ENCODE measurements around the gene ZNF358.
A peak's percentile ranks its signal among the peaks of the same experiment; 100 is the strongest.
"Not testable (repeated sequence)": the region's sequence is repeated elsewhere in the genome, so short reads cannot be mapped to it uniquely, and the experiment has no call there.

The ZNF358 gene

DNA sequence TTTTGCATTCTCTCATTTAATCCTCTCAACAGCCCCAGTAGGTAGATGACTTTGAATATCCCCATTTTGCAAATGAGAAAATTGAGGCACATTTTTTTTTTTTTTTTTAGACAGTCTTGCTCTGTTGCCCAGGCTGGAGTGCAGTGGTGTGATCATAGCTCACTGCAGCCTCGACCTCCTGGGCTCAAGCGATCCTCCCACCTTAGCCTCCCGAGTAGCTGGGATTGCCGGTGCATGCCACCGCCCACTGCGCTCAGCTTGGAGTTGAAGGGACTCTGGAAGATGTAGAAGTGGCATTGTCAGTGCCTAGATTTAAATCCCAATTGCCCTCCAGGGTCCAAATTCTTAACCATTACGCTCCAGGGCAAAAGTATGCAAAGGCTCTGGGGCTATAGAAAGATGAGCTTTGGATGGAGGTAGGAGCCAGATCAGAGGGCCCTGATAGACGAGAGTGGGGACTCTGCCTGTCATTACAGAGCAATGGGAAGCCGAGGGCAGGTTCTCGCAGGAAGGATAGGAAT, 5.7 kb downstream of the ZNF358 start:
- no peak for DNase-seq

DNA sequence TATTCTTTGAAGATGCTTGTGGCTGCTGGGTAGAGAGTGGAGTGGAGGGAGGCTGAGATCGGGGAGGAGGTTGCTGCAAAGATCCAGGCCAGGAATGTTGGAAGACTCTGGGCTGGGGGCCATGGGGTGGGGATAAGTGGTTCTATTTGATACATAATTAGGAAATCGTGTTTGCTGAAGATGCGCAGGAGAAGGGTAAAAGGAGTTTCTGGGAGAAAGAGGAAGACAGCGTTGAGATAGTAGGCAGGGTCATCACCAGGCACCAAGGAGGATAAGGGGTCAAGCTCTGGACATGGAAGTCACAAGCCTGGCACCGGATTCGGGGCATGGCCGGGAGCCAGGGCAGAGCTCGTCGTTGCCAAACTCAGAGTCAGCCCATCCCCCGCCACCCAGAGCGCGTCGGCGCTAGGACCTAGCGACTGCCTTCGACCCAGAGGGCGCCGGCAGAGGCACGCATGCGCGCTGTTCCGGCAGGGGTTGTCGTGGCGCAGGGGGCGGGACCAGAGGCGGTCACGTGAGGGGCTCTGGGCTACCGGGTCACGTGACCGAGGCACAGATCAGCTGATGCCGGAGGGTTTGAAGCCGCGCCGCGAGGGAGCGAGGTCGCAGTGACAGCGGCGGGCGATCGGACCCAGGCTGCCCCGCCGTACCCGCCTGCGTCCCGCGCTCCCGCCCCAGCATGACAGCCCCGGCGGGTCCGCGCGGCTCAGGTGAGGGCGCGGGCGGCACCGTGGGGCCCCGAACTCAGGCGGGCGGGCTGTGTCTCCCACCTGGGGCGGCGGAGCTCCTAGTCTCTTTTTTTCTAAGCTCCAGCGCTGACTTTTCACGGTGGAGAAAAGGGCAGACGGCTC, 6.4 kb downstream of the ZNF358 start, which contains the start of gene MCOLN1:
Gene MCOLN1 (plus strand): TSS at position 553 of the 851 bp plus-strand sequence. CDS start 127 bp downstream, at position 680.
- DNase-seq: peak; percentile 97

GRCh38 chr19:7522923-7523667, 7.2 kb downstream of the ZNF358 start:
- no peak for DNase-seq

DNA sequence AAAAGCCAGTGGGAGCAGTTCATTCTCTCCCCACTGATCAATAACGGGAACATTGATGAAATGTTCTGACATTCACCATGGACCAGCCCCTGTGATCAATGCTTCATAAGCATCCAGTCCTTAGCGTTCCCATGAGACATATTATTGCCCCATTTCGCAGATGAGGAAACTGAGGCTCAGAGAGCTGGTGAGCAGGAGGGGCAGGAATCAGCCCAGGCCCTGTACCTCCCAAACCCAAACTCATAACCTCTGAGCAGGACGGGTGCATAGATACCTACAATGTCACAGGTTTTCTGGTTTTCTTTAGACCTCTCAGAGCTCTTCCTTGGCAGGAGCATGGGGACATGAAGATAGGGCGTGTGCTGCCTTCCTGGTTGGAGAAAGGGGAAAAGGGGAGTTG, 8.6 kb downstream of the ZNF358 start:
- no peak for DNase-seq

DNA sequence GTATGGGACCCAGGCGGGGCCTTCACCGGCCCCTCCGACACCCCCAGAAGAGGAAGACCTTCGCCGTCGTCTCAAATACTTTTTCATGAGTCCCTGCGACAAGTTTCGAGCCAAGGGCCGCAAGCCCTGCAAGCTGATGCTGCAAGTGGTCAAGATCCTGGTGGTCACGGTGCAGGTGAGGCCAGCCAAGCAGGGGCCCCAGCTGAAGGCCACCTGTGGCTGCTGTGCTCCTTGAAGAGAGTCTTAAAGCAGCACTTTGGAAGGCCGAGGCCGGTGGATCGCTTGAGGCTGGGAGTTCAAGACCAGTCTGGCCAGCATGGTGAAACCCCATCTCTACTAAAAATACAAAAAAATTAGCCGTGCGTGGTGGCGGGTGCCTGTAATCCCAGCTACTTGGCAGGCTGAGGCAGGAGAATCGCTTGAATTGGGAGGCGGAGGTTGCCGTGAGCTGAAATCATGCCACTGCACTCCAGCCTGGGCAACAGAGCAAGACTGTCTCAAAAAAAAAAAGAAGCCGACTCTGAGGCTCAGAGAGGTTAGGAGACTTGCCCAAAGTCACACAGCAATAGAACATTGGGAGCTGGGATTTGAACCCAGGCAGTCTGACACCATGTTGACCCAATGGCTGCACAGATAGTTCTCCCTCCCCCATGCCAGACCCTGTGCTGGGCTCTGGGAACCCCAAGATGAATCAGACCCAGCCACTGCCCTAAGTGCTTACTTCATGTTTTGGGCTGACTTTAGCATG, 9.3 kb downstream of the ZNF358 start:
- DNase-seq: no peak

DNA sequence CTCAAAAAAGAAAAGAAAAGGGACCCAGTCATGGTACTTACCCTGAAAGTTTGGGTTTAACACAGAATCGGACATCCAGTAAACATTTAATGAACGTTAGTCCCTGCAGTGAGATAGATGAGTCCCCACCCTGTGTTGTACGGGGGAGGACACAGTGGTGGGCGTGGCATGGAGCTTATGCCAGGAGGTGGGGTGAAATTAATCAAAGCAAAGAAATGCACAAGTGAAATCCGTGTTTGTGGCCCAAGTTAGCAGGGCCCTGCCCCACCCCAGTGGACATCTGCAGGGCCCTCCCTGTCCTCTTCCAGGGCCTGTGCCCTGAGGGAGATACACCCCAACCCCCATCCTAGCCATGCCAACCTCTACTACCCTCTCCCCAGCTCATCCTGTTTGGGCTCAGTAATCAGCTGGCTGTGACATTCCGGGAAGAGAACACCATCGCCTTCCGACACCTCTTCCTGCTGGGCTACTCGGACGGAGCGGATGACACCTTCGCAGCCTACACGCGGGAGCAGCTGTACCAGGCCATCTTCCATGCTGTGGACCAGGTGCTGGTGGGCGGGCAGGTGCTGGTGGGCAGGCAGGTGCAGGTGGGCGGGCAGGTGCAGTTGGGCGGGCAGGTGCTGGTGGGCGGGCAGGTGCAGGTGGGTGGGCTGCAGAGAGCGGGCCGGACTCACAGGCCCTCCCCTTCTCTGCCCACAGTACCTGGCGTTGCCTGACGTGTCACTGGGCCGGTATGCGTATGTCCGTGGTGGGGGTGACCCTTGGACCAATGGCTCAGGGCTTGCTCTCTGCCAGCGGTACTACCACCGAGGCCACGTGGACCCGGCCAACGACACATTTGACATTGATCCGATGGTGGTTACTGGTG, 10.4 kb downstream of the ZNF358 start:
- no peak for DNase-seq

DNA sequence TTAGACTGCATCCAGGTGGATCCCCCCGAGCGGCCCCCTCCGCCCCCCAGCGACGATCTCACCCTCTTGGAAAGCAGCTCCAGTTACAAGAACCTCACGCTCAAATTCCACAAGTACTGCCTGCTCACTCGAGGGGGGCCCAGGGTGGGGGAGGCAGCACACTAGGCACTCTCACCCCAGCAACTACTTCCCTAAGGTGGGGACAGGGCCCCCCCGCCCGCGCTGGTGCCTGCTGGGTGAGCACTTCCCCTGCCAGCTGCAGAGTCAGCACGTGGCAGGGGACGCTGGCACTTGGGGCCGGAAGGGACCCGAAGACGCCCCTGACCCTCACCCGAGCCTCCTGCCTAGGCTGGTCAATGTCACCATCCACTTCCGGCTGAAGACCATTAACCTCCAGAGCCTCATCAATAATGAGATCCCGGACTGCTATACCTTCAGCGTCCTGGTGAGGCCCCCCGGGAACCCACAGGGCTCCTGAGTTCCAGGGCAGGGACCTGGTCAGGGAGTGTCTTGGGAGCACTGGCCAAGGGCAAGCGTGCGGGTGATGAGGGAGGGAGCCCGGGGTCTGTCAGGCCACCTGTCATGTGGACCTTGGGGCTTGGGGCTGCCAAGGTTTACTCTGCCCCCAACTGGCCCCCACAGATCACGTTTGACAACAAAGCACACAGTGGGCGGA, 11.8 kb downstream of the ZNF358 start:
- DNase-seq: no peak

DNA sequence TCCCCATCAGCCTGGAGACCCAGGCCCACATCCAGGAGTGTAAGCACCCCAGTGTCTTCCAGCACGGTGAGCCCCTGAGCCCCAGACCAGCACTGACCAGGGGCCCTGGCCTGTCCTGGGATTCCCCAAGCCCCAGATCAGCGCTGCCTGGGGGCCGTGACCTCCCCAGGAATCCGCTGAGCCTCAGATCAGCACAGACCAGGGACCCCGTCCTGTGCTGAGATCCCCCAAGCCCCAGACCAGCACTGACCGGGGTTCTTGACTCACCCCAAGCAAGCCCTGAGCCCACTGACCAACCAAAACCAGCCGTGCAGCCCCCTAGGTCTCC, 12.3 kb downstream of the ZNF358 start:
- DNase-seq: no peak

- DNase-seq: no peak
These were observed 12.8 kb downstream of the ZNF358 start for GRCh38 chr19:7528522-7529245.

- DNase-seq: no peak
These were observed 13.3 kb downstream of the ZNF358 start for GRCh38 chr19:7529246-7529600.

- no peak for DNase-seq
These were observed 13.9 kb downstream of the ZNF358 start for GRCh38 chr19:7529610-7530490.

DNA sequence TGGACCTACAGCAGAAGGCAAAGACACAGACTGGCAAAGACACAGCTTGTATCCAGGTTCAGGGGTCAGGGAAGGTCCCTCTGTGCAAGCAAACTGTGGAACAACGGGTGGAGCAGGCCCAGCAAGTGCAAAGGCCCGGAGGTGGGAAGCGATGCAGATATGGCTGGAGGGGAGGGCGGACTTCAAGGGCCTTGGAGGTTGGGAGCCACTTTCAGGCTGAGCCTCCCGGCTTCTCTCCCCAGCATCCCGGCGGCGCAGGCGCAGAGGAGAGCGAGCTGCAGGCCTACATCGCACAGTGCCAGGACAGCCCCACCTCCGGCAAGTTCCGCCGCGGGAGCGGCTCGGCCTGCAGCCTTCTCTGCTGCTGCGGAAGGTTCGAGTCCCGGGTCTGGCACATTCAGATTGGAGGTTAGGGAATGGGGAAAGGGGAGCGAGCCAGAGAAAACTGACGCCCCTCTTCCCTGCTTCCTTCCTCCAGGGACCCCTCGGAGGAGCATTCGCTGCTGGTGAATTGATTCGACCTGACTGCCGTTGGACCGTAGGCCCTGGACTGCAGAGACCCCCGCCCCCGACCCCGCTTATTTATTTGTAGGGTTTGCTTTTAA, 17.5 kb downstream of the ZNF358 start:
- DNase-seq: no peak

DNA sequence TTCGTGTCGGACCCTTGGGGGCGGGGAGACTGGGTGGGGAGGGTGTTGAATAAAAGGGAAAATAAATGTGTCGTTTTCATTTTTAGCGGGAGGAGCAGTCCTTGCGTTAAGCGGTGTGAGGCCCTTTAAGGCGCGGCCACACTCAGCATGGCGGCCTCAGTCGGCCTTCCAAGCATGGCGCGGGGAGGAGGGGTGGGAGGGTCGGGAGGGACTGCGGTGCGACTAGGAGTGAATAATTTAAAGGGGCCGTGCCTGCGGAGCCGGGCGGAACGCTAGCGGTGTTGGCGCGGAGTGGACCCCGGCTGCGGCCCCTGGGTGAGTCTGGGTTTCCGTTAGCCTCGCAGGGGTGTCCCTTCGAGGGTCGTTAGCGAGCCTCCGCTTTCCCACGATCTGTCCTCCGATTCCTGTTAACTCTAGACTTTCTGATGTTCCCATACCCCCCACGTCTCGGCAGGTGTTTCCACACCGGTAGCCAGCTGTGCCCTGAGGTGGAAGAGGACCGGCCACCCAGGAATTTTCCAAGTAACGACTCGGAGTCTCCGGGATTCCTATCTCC, 18.1 kb downstream of the ZNF358 start:
- DNase-seq: peak; percentile 75

DNA sequence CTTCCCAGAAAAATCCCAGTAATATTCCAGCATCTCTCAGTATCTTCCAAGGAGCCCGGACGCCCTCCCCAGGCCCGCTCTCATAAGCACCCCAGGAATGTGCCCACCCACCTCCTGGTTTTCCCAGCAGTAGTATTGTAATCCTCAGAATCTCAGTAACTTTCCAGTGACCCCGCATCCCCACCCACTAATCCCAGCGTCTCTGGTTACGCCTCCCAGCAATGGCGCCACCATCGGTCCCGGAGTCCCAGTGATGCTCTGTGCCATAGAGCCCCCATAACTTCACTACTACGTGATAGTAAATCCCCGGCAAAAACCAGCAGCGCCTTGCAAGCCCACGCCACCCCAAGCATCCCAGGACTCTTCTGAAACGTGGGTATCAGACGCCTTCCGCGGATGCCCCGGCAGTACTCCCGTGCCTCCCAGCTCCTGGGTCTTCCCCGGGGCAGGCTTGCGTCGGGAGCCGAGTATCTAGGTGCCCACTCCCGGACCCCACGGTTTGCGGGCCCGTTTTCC, 18.7 kb downstream of the ZNF358 start:
- peak; percentile 16 for DNase-seq

- peak; percentile 86 for DNase-seq
These were observed 19.4 kb downstream of the ZNF358 start, which contains the start of gene PNPLA6 for GRCh38 chr19:7535047-7535997. Gene PNPLA6 (plus strand): TSS chr19:7535717. CDS start chr19:7535789, 72 bp downstream.

GRCh38 chr19:7535998-7536695, 20.2 kb downstream of the ZNF358 start:
- DNase-seq: no peak

DNA sequence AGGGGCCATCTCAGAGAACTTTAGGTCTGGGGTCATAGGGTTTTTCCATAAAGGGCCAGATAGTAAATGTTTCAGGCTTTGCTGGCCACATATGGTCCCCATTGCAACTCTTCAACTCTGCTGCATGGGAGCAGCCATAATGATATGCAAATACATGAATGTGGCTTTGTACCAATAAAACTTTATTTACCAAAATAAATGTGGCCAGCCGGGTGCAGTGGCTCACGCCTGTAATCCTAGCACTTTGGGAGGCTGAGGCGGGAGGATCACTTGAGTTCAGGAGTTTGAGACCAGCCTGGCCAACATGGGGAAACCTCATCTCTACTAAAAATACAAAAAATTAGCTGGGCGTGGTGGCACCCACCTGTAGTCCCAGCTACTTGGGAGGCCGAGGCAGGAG, 23.1 kb downstream of the ZNF358 start:
- DNase-seq: not testable (repeated sequence)
